Neural crest cell (in vitro differentiated cells): ENCODE results near the gene ZNF771. TPM values are rescaled to one million over a fixed set of nuclear protein-coding genes. Genes with fewer than 3 reads are reported as not detected.

Experiments
- DNase-seq: peaks from one replicate; pipeline ENCODE4 v3.0.0; 2021; ENCODE audit warnings: low read depth, mixed read lengths, low spot score
- H3K27ac Mint-ChIP-seq: one replicate; pipeline ENCODE4 v1.8.0; 2021; ENCODE audit warnings: mild to moderate bottlenecking, mixed read lengths; ENCODE audit not compliant: unreplicated experiment
- H3K27me3 Mint-ChIP-seq: 2 replicates; pipeline ENCODE4 v1.8.0; 2021; ENCODE audit warnings: low read depth, mild to moderate bottlenecking, mixed read lengths
- H3K36me3 Mint-ChIP-seq: 2 replicates; pipeline ENCODE4 v1.8.0; 2021; ENCODE audit warnings: low read depth, mild to moderate bottlenecking, mixed read lengths
- H3K4me1 Mint-ChIP-seq: 2 replicates; pipeline ENCODE4 v1.8.0; 2021; ENCODE audit warnings: mixed read lengths
- H3K4me3 Mint-ChIP-seq: one replicate; pipeline ENCODE4 v1.8.0; 2021; ENCODE audit warnings: mild to moderate bottlenecking, mixed read lengths
- H3K9me3 Mint-ChIP-seq: 2 replicates; pipeline ENCODE4 v1.8.0; 2021; ENCODE audit warnings: mixed read lengths
- total RNA-seq: library from RNA; stranded (reverse); gene quantifications from 2 replicates; pipeline ENCODE4 v1.2.1, GENCODE V29; 2021
- TF ChIP-seq, protein P1 (sequence below): fragments of 200-600 bp; sonication (generic); conservative IDR thresholded peaks from 2 replicates; pipeline ENCODE4 v1.5.0; 2021; ENCODE audit warnings: antibody characterized with exemption, mild to moderate bottlenecking

The ZNF771 gene
- total RNA-seq, 1 donor from 2014 or later = 18.9 TPM

DNA sequence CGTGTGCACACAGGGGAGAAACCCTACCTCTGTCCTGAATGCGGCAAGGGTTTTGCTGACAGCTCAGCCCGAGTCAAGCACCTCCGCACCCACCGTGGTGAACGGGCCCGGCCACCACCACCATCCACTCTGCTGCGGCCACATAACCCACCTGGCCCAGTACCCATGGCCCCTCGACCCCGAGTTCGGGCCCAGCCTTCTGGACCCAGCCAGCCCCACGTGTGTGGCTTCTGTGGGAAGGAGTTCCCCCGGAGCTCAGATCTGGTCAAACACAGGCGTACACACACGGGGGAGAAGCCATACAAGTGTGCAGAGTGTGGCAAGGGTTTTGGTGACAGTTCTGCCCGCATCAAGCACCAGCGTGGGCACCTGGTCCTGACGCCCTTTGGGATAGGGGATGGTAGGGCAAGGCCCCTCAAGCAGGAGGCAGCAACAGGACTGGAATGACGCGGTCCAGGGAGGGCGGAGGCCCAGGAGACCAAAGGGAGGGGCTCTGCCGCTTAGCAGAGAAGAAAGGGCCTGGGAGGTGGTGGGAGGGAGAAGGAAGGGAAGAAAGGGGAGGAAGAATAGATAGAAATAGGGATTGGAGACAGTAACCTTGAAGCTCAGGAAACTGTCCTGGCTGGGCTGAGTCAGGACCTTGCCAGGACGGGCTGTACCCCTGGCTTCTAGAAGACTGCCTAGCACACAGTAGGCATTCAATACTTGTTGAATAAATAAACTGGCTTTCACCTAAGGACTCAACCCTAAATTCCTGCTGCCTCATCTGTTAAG lies 8.6 kb upstream of the ZNF771 start:
- Mint-ChIP-seq H3K9me3 (no peaks in the 10 kb centered on the region), H3K27ac (peak overlapping the region; percentile 83), H3K36me3 (peaks cover 3% of the 10 kb centered on the region), H3K27me3 (peaks cover 3% of the 10 kb centered on the region), H3K4me3 (peak overlapping the region; percentile 94), H3K4me1 (peaks cover 49% of the 10 kb centered on the region)
- TF ChIP-seq, protein P1, sequence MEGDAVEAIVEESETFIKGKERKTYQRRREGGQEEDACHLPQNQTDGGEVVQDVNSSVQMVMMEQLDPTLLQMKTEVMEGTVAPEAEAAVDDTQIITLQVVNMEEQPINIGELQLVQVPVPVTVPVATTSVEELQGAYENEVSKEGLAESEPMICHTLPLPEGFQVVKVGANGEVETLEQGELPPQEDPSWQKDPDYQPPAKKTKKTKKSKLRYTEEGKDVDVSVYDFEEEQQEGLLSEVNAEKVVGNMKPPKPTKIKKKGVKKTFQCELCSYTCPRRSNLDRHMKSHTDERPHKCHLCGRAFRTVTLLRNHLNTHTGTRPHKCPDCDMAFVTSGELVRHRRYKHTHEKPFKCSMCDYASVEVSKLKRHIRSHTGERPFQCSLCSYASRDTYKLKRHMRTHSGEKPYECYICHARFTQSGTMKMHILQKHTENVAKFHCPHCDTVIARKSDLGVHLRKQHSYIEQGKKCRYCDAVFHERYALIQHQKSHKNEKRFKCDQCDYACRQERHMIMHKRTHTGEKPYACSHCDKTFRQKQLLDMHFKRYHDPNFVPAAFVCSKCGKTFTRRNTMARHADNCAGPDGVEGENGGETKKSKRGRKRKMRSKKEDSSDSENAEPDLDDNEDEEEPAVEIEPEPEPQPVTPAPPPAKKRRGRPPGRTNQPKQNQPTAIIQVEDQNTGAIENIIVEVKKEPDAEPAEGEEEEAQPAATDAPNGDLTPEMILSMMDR = no peak
- DNase-seq = no peak

DNA sequence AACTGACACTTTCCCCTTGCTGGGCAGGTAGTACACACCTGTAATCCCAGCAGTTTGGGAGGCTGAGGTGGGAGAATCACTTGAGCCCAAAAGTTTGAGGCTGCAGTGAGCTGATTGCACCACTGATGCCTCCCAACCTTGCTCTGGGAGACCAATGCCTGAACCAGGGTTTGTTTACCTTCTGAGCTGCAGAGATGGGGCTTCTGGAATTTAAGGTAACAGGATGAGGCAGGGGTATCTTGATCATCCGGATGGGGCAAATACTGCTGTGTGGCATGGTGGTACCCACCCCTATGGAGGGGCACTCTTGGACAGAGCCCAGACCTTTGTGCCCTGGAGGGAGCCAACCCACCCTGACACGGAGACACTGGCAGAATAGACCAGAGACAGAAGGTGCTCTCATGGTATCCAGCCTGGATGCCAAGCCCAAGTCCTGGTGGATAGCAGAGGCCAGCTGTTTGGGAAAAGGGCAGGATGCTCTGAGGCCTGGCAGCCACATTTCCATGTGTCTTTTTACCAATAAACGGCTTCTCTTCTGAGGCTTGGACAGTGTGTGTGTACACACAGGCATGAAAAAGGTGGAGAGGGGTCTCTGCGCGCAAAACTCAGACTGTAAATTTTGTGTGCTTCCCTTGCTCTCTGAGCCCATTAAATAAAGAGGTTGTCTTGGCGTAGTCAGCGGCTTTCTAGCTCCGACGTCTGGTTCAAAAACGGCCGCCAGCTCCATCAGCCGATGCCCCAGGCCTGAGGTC lies 7.8 kb upstream of the ZNF771 start:
- peak overlapping the region; percentile 98 for H3K27ac Mint-ChIP-seq

DNA sequence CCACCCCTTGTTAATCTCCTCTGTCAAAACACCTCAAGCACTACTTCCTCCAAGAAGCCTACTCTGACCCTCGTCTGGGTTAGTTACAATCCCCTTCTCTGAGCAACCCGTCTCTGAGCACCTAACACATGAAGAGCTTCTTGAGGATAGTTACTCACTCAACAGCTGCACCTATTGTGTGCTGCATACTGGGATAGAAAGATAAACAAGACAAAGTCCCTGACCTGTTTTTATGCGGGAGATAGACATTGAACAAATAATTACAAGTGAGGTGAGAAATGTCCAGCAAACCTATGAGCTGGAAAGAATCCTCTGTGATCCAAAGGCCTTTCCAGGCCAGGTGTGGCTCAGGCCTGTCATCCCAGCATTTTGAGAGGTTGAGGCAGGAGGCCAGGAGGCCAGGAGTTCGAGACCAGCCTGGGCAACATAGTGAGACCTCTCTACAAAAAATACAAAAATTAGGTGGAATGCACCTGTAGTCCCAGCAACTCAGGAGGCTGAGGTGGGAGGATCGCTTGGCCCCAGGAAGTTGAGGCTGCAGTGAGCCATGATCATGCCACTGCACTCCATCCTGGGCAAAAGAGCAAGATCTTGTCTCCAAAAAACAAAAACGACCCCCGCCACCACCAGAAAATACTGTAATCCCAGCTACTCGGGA lies 5.5 kb upstream of the ZNF771 start:
- no peaks in the 10 kb centered on the region for H3K9me3 Mint-ChIP-seq

More for the DNA sequence above, 7.8 kb upstream of the ZNF771 start:
- Mint-ChIP-seq H3K9me3 (no peaks in the 10 kb centered on the region), H3K4me1 (peaks cover 41% of the 10 kb centered on the region), H3K36me3 (peaks cover 3% of the 10 kb centered on the region), H3K27me3 (peaks cover 3% of the 10 kb centered on the region), H3K4me3 (peak overlapping the region; percentile 94)
- TF ChIP-seq, protein P1 = no peak
- no peak for DNase-seq

DNA sequence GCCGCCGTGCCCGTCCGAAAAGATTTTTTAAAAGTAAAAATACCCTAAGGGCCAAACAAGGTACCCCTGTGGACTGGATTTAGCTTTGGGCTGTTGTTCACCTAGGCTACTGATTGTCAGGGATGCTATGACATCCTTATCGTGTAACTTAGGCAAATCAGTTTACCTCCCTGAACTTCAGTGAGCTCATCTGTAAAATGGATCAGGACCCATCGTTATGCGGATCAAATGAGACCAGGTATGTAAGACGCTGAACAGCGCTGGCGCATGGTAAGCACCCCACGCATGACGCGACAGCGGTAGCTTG lies 658 bp upstream of the ZNF771 start:
- TF ChIP-seq, protein P1 = no peak
- peaks cover 25% of the 10 kb centered on the region for H3K4me1 Mint-ChIP-seq

More for the DNA sequence above, 5.5 kb upstream of the ZNF771 start:
- no peak for DNase-seq
- TF ChIP-seq, protein P1 = no peak
- Mint-ChIP-seq H3K4me1 (peaks cover 32% of the 10 kb centered on the region), H3K36me3 (peaks cover 2% of the 10 kb centered on the region), H3K27me3 (peaks cover 3% of the 10 kb centered on the region), H3K4me3 (peak overlapping the region; percentile 94), H3K27ac (peak overlapping the region; percentile 89)

DNA sequence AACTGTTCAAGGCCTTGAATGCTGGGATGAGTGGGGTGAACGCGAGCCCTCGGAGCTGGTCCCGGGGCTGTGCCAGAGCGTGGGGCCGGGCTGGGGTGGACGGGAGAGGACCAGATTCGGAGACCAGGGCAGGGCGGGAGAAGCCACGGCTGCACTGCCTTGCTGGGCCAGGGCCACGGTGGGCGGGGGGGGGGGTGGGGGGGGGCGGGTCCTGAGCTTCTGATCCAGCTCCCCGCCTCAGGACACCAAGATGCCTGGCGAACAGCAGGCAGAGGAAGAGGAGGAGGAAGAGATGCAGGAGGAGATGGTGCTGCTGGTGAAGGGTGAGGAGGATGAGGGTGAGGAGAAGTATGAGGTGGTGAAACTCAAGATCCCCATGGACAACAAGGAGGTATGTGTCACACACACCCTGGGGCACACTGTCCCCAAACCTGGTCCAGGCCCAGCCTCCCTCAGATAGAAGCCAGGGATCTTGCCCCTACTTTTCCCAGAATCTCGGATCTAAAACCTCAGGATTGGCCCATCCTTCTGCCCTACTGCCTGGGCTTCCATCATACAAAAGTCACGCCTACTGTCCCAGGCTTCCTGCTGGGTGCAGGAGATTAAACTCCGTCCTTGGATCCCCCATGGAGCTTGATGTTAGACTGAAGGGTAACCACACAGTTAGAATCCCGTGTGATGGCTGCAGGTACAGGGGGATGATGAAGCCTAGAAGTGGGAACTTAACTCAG lies 563 bp downstream of the ZNF771 start:
- TF ChIP-seq, protein P1 = no peak
- H3K4me3 Mint-ChIP-seq = peak overlapping the region; percentile 88
- no peak for DNase-seq
- no peaks in the 10 kb centered on the region for H3K9me3 Mint-ChIP-seq
- peaks cover 28% of the 10 kb centered on the region for H3K4me1 Mint-ChIP-seq
- no peaks in the 10 kb centered on the region for H3K36me3 Mint-ChIP-seq
- no peaks in the 10 kb centered on the region for H3K27me3 Mint-ChIP-seq
- peak overlapping the region; percentile 35 for H3K27ac Mint-ChIP-seq

More for the DNA sequence above, 658 bp upstream of the ZNF771 start:
- Mint-ChIP-seq H3K27ac (peak overlapping the region; percentile 81), H3K9me3 (no peaks in the 10 kb centered on the region), H3K36me3 (no peaks in the 10 kb centered on the region), H3K27me3 (no peaks in the 10 kb centered on the region), H3K4me3 (peak overlapping the region; percentile 86)
- no peak for DNase-seq
